Measurements from ENCODE around the gene GGA3.

DNA sequence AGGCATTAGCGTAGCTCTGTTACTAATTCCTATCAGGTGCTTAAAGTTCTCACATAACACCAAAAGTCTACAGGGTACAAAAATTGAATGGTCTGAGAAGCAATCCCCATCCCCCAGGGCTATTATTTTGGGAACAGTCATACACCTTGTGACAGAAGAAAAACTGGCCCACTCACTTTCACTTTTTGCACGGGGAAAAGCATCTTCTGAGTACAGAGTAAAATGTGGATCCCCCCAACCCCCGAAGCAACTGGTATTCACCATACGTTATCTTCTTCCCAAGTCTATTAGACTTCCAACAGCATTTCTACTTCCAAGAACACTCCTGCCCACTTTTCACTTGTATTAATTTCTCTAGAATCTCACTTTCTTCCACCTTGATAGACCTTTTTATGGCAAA lies 11.8 kb downstream of the GGA3 start:
- no peak for TF ChIP-seq CTCF (IDR thresholded peaks at IDR 0.05; ENCODE audit: low read length)
- TF ChIP-seq EZH2 (optimal IDR thresholded peaks at IDR 0.05; ENCODE audit: low read depth, low read length): no peak
- TF ChIP-seq EZH2phosphoT487 (IDR thresholded peaks at IDR 0.05; ENCODE audit: low read length): no peak

All from MM.1S (cell line).